GM12878 (cell line): ENCODE measurements around the gene KIF20B. TPM values are rescaled to one million over a fixed set of nuclear protein-coding genes. Genes with fewer than 3 reads are reported as not detected.

Source experiments
- ATAC-seq: fragments of 200-7000 bp; cut with Tn5 transposase; 3 replicates; pipeline ENCODE4 v1.9.1; 2020; ENCODE audit warnings: mild to moderate bottlenecking, moderate library complexity
- BruUV-seq: library from RNA; stranded (reverse); fragments of 400-500 nt; replicated peaks from 2 replicates; lab custom pipeline; 2021; lab: Mats Ljungman, UMichigan
- CTCF ChIA-PET: fragments of 300-600 bp; sonication (Branson Sonifier 250); formaldehyde crosslinking; extraction: SDS; loops from one replicate; lab custom pipeline; 2021; ENCODE audit warnings: inconsistent platforms; lab: Yijun Ruan, JAX
- POLR2A ChIA-PET: fragments of 350-600 bp; formaldehyde crosslinking; extraction: SDS; loops from one replicate; lab custom pipeline; 2021; ENCODE audit warnings: inconsistent platforms; lab: Charles Lee
- RAD21 ChIA-PET: fragments of 300-600 bp; sonication (Branson Sonifier 250); formaldehyde crosslinking; loops from one replicate; lab custom pipeline; 2023; ENCODE audit warnings: antibody characterized with exemption; ENCODE audit not compliant: unreplicated experiment; lab: Charles Lee
- SMC1A ChIA-PET: fragments of 300-600 bp; sonication (Branson Sonifier 250); formaldehyde crosslinking; loops from one replicate; lab custom pipeline; 2023; ENCODE audit not compliant: unreplicated experiment, uncharacterized antibody; lab: Charles Lee
- DNase-seq: peaks from one replicate; pipeline ENCODE4 v3.0.0-alpha.2; 2011; ENCODE audit warnings: low read depth, low spot score
- FAIRE-seq: peaks from 3 replicates; lab custom pipeline; 2011; peaks lifted over from hg19 to GRCh38; lab: Jason Lieb, UNC
- H2AFZ ChIP-seq: 2 replicates; pipeline ENCODE4 v1.6.0; 2011; ENCODE audit warnings: low read depth, low read length, control low read depth; ENCODE audit not compliant: control insufficient read depth
- H3K27ac ChIP-seq: 2 replicates; pipeline ENCODE4 v1.5.1; 2011; ENCODE audit warnings: control low read depth; ENCODE audit not compliant: control insufficient read depth, insufficient read depth
- H3K27me3 ChIP-seq, 2 experiments: replicated peaks in 1 of 2; 2 replicates each; pipeline versions ENCODE4 v1.6.0 to v1.6.1; 2011; ENCODE audit warnings: low read length in 1 of 2; ENCODE audit not compliant: control insufficient read depth in 2 of 2, insufficient read depth in 2 of 2
- H3K36me3 ChIP-seq, 2 experiments: 2 replicates each; pipeline ENCODE4 v1.5.1; 2011; ENCODE audit warnings: low read length in 1 of 2; ENCODE audit not compliant: control insufficient read depth in 2 of 2, insufficient read depth in 2 of 2
- H3K4me1 ChIP-seq: 2 replicates; pipeline ENCODE4 v1.6.1; 2011; ENCODE audit warnings: mild to moderate bottlenecking, low read length, moderate library complexity, mixed read lengths; ENCODE audit not compliant: control insufficient read depth, insufficient read depth
- H3K4me2 ChIP-seq: 2 replicates; pipeline ENCODE4 v1.6.0; 2011; ENCODE audit warnings: control low read depth; ENCODE audit not compliant: control insufficient read depth, insufficient read depth
- H3K4me3 ChIP-seq: fragments of 200-600 bp; sonication (generic); 2 replicates; pipeline ENCODE4 v1.5.1; 2016
- H3K79me2 ChIP-seq: 2 replicates; pipeline ENCODE4 v1.6.0; 2011; ENCODE audit warnings: low read length; ENCODE audit not compliant: control insufficient read depth, insufficient read depth
- H3K9ac ChIP-seq: 2 replicates; pipeline ENCODE4 v1.8.0; 2011; ENCODE audit warnings: low read length, control low read depth, mixed read lengths; ENCODE audit not compliant: control insufficient read depth, insufficient read depth
- H3K9me3 ChIP-seq: replicated peaks from 3 replicates; pipeline ENCODE4 v1.5.1; 2011; ENCODE audit warnings: mild to moderate bottlenecking, low read length; ENCODE audit not compliant: control insufficient read depth, insufficient read depth
- H4K20me1 ChIP-seq: 2 replicates; pipeline ENCODE4 v1.6.0; 2011; ENCODE audit not compliant: control insufficient read depth, insufficient read depth
- CBX5 ChIP-seq: sonication (generic); IDR thresholded peaks from 2 replicates; pipeline ENCODE4 v1.6.1; 2016; ENCODE audit warnings: low read depth, moderate library complexity, mild to moderate bottlenecking, inconsistent platforms
- CEBPZ ChIP-seq: fragments of 150-350 bp; IDR thresholded peaks from 2 replicates; pipeline ENCODE4 v1.6.1; 2016; ENCODE audit warnings: low read depth, low read length
- CHD2 ChIP-seq: IDR thresholded peaks from 2 replicates; pipeline ENCODE4 v1.6.1; 2011; ENCODE audit warnings: low read depth, low read length, improper control_type of control experiment, borderline replicate concordance
- EGR1 ChIP-seq, 2 experiments: IDR thresholded peaks; 1 replicate in 1 of 2; 2 replicates in 1 of 2; pipeline ENCODE4 v1.6.1; 2011 to 2012; ENCODE audit warnings: low read depth in 2 of 2, low read length in 2 of 2, borderline replicate concordance in 1 of 2, mild to moderate bottlenecking in 1 of 2, moderate library complexity in 1 of 2
- LARP7 ChIP-seq: fragments of 450-650 bp; IDR thresholded peaks from 2 replicates; pipeline ENCODE4 v1.6.1; 2017; ENCODE audit warnings: mild to moderate bottlenecking
- MAX ChIP-seq: IDR thresholded peaks from 2 replicates; pipeline ENCODE4 v1.6.1; 2012; ENCODE audit warnings: low read depth, low read length, improper control_type of control experiment
- MYB ChIP-seq: fragments of 150-350 bp; IDR thresholded peaks from 2 replicates; pipeline ENCODE4 v1.6.1; 2014; ENCODE audit warnings: mild to moderate bottlenecking, low read depth, low read length, borderline replicate concordance
- NFXL1 ChIP-seq: fragments of 450-650 bp; IDR thresholded peaks from 2 replicates; pipeline ENCODE4 v1.6.1; 2017; ENCODE audit warnings: antibody characterized with exemption, mild to moderate bottlenecking, borderline replicate concordance
- PBX3 ChIP-seq: IDR thresholded peaks from 2 replicates; pipeline ENCODE4 v1.6.1; 2011; ENCODE audit warnings: mild to moderate bottlenecking, low read depth, low read length, moderate library complexity; ENCODE audit not compliant: insufficient replicate concordance
- SMAD5 ChIP-seq: IDR thresholded peaks from 2 replicates; pipeline ENCODE4 v1.6.1; 2016; ENCODE audit warnings: antibody characterized with exemption, low read depth
- STAT3 ChIP-seq: IDR thresholded peaks from 2 replicates; pipeline ENCODE4 v1.6.1; 2011; ENCODE audit warnings: low read depth, low read length, improper control_type of control experiment
- SUPT20H ChIP-seq: IDR thresholded peaks from 2 replicates; pipeline ENCODE4 v1.6.1; 2011; ENCODE audit warnings: low read depth, mild to moderate bottlenecking, low read length, moderate library complexity, borderline replicate concordance; ENCODE audit not compliant: control insufficient read depth
- TARDBP ChIP-seq: IDR thresholded peaks from 2 replicates; pipeline ENCODE4 v1.6.1; 2016; ENCODE audit warnings: borderline replicate concordance
- TCF12 ChIP-seq: IDR thresholded peaks from 2 replicates; pipeline ENCODE4 v1.6.1; 2011; ENCODE audit warnings: low read depth, mild to moderate bottlenecking, low read length
- ZNF217 ChIP-seq: fragments of 450-650 bp; IDR thresholded peaks from 2 replicates; pipeline ENCODE4 v1.6.1; 2017; ENCODE audit warnings: antibody characterized with exemption, mild to moderate bottlenecking
- WGBS: methylation state at CpG from one replicate; pipeline ENCODE4 v1.1.6; 2016; ENCODE audit warnings: low lambda C conversion rate; ENCODE audit not compliant: insufficient replicate concordance, insufficient coverage; ENCODE audit errors: missing lambda C conversion rate; 5-methylcytosine and 5-hydroxymethylcytosine counted together
- in situ Hi-C: fragments of 300-500 bp; cut with MboI; formaldehyde crosslinking; loops from 9 replicates; pipeline ENCODE4 v1.14.3; 2018; ENCODE audit warnings: mixed read lengths
- intact Hi-C: fragments of 100-400 bp; cut with micrococcal nuclease; formaldehyde crosslinking; loops from one replicate; pipeline ENCODE4 v1.14.2; 2022; ENCODE audit not compliant: unreplicated experiment
- polyA plus RNA-seq, 11 experiments: library from polyadenylated mRNA; depleted of rRNA in 4 of 11; unstranded in 6 of 11; stranded (reverse) in 5 of 11; fragments of >200 nt; fragmentation: Nextera tagmentation in 4 of 11; fragmentation: Illumina TruSeq in 1 of 11; extraction: Ambion mirVana in 4 of 11; extraction: Trizol in 1 of 11; gene quantifications; 1 replicate in 1 of 11; 2 replicates in 10 of 11; pipeline versions ENCODE4 v1.2.1 to v1.2.3, GENCODE V29; 2011 to 2016; ENCODE audit warnings: inconsistent platforms in 2 of 11, missing spikeins in 2 of 11, low read depth in 1 of 11
- total RNA-seq, 4 experiments: library from RNA; depleted of rRNA in 3 of 4; stranded (reverse); fragments of >200 nt in 3 of 4; fragmentation: Illumina TruSeq in 1 of 4; extraction: Trizol in 1 of 4; gene quantifications; 2 replicates each; pipeline versions ENCODE4 v1.2.1 to v1.2.3, GENCODE V29; 2013 to 2021

Gene KIF20B
- total and polyA plus RNA-seq, 10 of the 15 experiments (the other 5 are each of a cell fraction or from before 2014, with no cell fraction given) = 15.6 to 67.7 (median 44.3) TPM

GRCh38 chr10:89799573-89799972 lies 98.2 kb downstream of the KIF20B start:
- RAD21 ChIA-PET = no interaction called here
- no peak for FAIRE-seq
- BruUV-seq = no TSS peak

More at GRCh38 chr10:89799573-89799972, 98.2 kb downstream of the KIF20B start:
- ATAC-seq (no peak), DNase-seq (no peak)
- no peaks in the 10 kb centered on the region for H4K20me1 ChIP-seq
- no peaks in the 10 kb centered on the region for H3K36me3 ChIP-seq
- intact Hi-C loops (loop anchor here (5.0 to 10.0 kb wide), 4 partner anchors 158 to 635 kb away; no protein-coding TSS in a partner anchor), in situ Hi-C loops (loop anchor here (10.0 kb wide), 1 partner anchor 795 kb away; no protein-coding TSS in a partner anchor)
- no peak overlapping the region for H2AFZ ChIP-seq
- no peak overlapping the region for H3K4me2 ChIP-seq
- no peak for TF ChIP-seq EGR1 (IDR thresholded peaks at IDR 0.05; ENCODE audit: borderline replicate concordance in 1 of 2, low read depth in 2 of 2, low read length in 2 of 2)
- no peak for TF ChIP-seq SUPT20H
- no peak for TF ChIP-seq TCF12
- no peak for TF ChIP-seq SMAD5
- no peak for TF ChIP-seq MAX
- no peak for TF ChIP-seq MYB
- TF ChIP-seq LARP7 = no peak
- TF ChIP-seq ZNF217 = no peak
- TF ChIP-seq CEBPZ = no peak
- no peak for TF ChIP-seq CHD2
- no peak for TF ChIP-seq CBX5
- no peak for TF ChIP-seq NFXL1
- TF ChIP-seq PBX3 = no peak
- no peak for TF ChIP-seq TARDBP
- TF ChIP-seq STAT3 = no peak
- CTCF ChIA-PET = interaction anchor here (1.7 kb wide), 1 partner anchor 153 kb away, joined by 3 read pairs; no protein-coding TSS in a partner anchor
- 19% methylated on average over 2 of the region's 2 CpGs for WGBS
- H3K9me3 ChIP-seq = no peaks in the 10 kb centered on the region
- no peaks in the 10 kb centered on the region for H3K79me2 ChIP-seq
- H3K4me3 ChIP-seq = no peak overlapping the region
- SMC1A ChIA-PET = no interaction called here
- no peaks in the 10 kb centered on the region for H3K4me1 ChIP-seq
- H3K9ac ChIP-seq = no peak overlapping the region
- POLR2A ChIA-PET = no interaction called here
- no peaks in the 10 kb centered on the region for H3K27me3 ChIP-seq
- no peak overlapping the region for H3K27ac ChIP-seq
